DMS153 treated with DMSO at 0.1 percent for 48 hours (cell line): Measurements from ENCODE around the gene PDE12.
"Not testable (repeated sequence)": the region's sequence is repeated elsewhere in the genome, so short reads cannot be mapped to it uniquely, and the experiment has no call there.

ENCODE experiments used
- DNase-seq: peaks from one replicate; lab custom pipeline; 2025; ENCODE audit not compliant: unreplicated experiment; lab: John Stamatoyannopoulos, UW

PDE12 gene

GRCh38 chr3:57582474-57583168 lies 26.5 kb downstream of the PDE12 start:
- no peak for DNase-seq

GRCh38 chr3:57583544-57583943 lies 27.5 kb downstream of the PDE12 start:
- DNase-seq, result no peak

- no peak for DNase-seq
Measured at GRCh38 chr3:57586778-57587177, 30.7 kb downstream of the PDE12 start.

GRCh38 chr3:57587905-57588304 lies 31.8 kb downstream of the PDE12 start:
- no peak for DNase-seq

- no peak for DNase-seq
Measured at GRCh38 chr3:57592306-57592705, 36.2 kb downstream of the PDE12 start.

- no peak for DNase-seq
Measured at GRCh38 chr3:57594144-57594543, 38.1 kb downstream of the PDE12 start.

GRCh38 chr3:57594576-57594975 lies 38.5 kb downstream of the PDE12 start:
- DNase-seq, result no peak

- no peak for DNase-seq
Measured at GRCh38 chr3:57596495-57597126, 40.5 kb downstream of the PDE12 start.

GRCh38 chr3:57597127-57597923 lies 41.3 kb downstream of the PDE12 start, which contains the start of gene ARF4:
TSS of gene ARF4 (minus strand) at chr3:57597344. CDS start at chr3:57597140, 204 bp downstream.
- DNase-seq, result peak; percentile 81

- DNase-seq, result no peak
Measured at GRCh38 chr3:57598765-57599360, 42.8 kb downstream of the PDE12 start.

- no peak for DNase-seq
Measured at GRCh38 chr3:57600195-57600594, 44.1 kb downstream of the PDE12 start.

GRCh38 chr3:57604971-57605370 lies 48.9 kb downstream of the PDE12 start:
- no peak for DNase-seq

- no peak for DNase-seq
Measured at GRCh38 chr3:57605683-57606082, 49.6 kb downstream of the PDE12 start.

GRCh38 chr3:57611870-57612269 lies 55.8 kb downstream of the PDE12 start:
- DNase-seq, result not testable (repeated sequence)

- DNase-seq, result no peak
Measured at GRCh38 chr3:57616233-57616632, 60.2 kb downstream of the PDE12 start.
